ENCODE data around the gene CLCN1.

Gene CLCN1

GRCh38 chr7:143295870-143296269, 20.0 kb upstream of the CLCN1 start:
- no peak for DNase-seq (ENCODE audit: insufficient read length, low spot score)
- FAIRE-seq: no peak
- no peak for TF ChIP-seq CTCF (IDR thresholded peaks at IDR 0.05; ENCODE audit: insufficient read depth, missing control alignments)

GRCh38 chr7:143296686-143297085, 19.2 kb upstream of the CLCN1 start:
- no peak for DNase-seq (ENCODE audit: insufficient read length, low spot score)
- TF ChIP-seq CTCF (IDR thresholded peaks at IDR 0.05; ENCODE audit: insufficient read depth, missing control alignments): no peak
- FAIRE-seq: no peak

GRCh38 chr7:143299346-143299745, 16.6 kb upstream of the CLCN1 start:
- no peak for FAIRE-seq

GRCh38 chr7:143299840-143300239, 16.1 kb upstream of the CLCN1 start:
- DNase-seq (ENCODE audit: insufficient read length, low spot score): no peak
- FAIRE-seq: no peak
- peak; percentile 72 for TF ChIP-seq CTCF (IDR thresholded peaks at IDR 0.05; ENCODE audit: insufficient read depth, missing control alignments)

More at GRCh38 chr7:143299346-143299745, 16.6 kb upstream of the CLCN1 start:
- DNase-seq (ENCODE audit: insufficient read length, low spot score): no peak
- TF ChIP-seq CTCF (IDR thresholded peaks at IDR 0.05; ENCODE audit: insufficient read depth, missing control alignments): no peak

- TF ChIP-seq CTCF (IDR thresholded peaks at IDR 0.05; ENCODE audit: insufficient read depth, missing control alignments): no peak
- DNase-seq (ENCODE audit: insufficient read length, low spot score): no peak
- no peak for FAIRE-seq
Measured at GRCh38 chr7:143300959-143301935, 14.7 kb upstream of the CLCN1 start.

- no peak for FAIRE-seq
- DNase-seq (ENCODE audit: insufficient read length, low spot score): no peak
- TF ChIP-seq CTCF (IDR thresholded peaks at IDR 0.05; ENCODE audit: insufficient read depth, missing control alignments): no peak
Measured at GRCh38 chr7:143303733-143304132, 12.2 kb upstream of the CLCN1 start.

GRCh38 chr7:143304938-143305337, 11.0 kb upstream of the CLCN1 start:
- no peak for TF ChIP-seq CTCF (IDR thresholded peaks at IDR 0.05; ENCODE audit: insufficient read depth, missing control alignments)
- no peak for FAIRE-seq

More at GRCh38 chr7:143304938-143305337, 11.0 kb upstream of the CLCN1 start:
- DNase-seq (ENCODE audit: insufficient read length, low spot score): no peak
